ENCODE measurements around the gene UBA6.
A peak's percentile ranks its signal among the peaks of the same experiment; 100 is the strongest.
"Not testable (repeated sequence)": the region's sequence is repeated elsewhere in the genome, so short reads cannot be mapped to it uniquely, and the experiment has no call there.

Gene UBA6

DNA sequence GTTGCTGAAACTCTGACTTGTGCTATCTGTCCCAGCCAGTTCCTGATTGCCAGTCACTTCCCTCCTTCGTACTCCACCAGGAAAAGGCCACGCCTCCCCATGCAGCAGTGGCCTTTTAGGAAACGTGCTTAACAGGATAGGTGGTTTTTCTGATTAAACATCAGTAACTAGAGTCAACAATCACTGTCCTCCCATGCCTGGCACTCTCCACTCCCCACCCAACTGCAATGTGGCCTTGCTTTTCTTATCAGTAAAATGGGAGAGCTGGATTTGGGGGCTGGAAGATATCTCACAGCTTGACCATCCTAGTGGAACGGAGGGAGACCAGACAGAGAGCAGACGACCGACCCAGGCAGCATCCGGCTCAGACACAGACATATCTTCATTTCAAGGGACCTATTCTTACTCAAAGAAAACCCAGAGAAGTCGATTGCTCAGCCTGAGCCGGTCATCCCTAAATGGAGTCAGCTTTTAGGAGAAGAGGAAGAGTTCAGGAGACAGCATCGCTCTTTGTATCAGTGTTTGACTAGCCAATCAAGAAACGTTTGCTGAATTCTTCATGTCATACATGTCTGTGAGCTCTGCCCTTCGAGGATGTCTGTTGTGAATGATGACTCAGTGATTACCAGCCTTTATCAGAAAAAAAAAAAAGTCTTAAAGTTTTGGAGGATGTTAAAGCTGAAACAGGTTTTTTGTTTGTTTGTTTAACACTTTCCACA, 12.7 kb upstream of the UBA6 start:
- DNase-seq: no peak

- DNase-seq: no peak
These were observed 11.9 kb upstream of the UBA6 start for GRCh38 chr4:67712650-67713528.

DNA sequence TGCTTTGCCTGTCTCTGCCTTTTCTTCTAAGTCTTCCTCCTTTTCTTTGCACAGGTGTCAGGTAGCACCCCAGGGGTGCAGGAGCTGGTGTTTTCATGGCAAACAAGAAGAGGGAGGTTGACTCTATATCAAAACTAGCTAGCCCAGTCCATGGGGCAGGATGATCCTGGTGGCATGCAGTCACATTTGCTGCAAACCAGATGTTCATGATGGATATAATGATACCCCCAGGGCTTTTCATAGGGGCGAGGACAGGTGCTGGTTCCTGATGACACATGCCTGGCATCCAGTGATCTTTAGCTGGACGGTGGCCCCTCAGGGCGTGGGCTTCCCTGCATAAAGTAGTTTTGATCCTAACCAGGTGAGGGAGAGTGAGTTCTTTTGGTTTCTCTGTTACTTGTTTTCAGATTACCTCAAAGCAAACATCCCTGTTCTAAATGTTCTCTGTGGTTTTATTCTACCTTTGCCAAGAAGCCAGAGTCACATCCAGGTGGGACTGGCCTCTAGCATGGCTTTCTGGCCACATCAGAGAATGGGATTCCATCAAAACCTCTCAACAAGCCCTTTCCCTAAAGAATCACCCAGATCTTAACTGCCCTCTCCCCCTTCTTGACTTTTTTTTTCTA, 11.2 kb upstream of the UBA6 start:
- no peak for DNase-seq

DNA sequence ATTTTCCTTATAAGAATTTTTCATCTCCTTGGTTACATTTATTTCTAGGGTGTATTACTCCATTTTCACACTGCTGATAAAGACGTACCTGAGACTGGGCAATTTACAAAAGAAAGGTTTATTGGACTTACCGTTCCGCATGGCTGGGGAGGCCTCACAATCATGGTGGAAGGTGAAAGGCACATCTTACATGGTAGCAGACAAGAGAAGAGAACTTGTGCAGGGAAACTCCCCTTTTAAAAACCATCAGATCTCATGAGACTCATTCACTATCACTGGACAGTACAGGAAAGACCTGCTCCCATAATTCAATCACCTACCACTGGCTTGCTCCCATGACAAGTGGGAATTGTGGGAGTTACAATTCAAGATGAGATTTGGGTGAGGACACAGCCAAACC, 5.7 kb upstream of the UBA6 start:
- DNase-seq: not testable (repeated sequence)

DNA sequence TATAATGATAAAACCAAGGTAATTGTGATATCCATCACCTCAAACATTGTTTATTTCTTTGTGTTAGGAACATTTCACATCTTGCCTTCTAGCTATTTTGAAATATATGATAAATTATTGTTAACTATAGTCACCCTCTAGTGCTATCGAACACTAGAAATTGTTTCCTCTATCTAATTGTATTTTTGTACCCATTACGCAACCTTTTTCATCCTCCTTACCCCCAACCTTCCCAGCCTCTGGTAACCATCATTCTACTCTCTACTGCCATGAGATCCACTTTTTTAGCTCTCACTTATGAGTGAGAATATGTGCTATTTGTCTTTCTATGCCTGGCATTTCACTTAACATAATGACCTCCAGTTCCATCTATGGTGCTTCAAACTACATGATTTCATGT, 3.9 kb upstream of the UBA6 start:
- DNase-seq: no peak

DNA sequence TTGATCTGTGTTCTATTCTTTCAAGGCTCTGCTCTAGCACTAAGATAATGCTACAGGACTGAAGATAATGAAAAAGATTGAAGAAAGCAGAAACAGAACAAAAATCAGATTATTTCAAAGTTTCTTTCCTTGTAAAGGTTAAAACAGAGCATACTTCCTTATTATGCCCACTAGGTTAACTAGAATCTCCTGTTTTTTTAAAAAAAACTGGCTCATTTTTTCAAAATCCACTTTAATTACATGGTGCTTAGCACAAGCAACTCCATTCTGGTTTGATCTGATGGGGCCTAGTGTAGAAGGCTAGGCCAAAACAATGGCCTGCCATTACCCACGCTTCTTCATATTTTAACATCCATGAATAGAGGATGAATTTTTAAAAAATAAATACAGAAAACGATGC, 1.2 kb upstream of the UBA6 start:
- DNase-seq: no peak

GRCh38 chr4:67701517-67701850, 529 bp upstream of the UBA6 start:
- no peak for DNase-seq

DNA sequence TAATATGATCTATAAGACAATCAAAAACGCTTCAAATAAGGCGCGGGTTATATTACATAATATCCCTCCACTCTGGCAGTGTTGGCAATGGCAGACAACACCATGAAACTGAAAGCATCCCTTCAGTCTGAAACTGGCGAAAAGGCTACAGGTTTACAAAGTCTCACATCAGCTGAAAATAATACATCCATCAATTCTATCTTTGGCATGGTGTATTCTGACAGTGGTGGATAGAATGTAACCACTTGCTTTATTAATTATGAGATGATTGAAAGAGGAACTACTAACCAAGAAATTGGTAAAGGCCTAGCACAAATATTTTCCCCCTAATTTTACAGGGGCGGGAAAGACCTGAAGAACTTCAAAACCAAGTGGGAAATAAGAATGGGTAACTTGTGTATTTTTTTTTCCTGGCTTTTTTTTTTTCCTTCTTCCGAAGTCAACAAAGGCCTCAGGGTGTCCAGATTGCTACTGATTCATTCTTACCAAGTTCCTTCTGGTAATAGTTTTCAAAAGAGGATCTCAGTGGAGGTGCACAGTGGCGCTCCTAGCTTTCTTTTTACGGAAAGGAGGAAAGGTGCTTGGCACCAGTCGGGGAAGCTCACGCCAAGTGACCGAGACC, 728 bp downstream of the UBA6 start:
- peak; percentile 45 for DNase-seq

DNA sequence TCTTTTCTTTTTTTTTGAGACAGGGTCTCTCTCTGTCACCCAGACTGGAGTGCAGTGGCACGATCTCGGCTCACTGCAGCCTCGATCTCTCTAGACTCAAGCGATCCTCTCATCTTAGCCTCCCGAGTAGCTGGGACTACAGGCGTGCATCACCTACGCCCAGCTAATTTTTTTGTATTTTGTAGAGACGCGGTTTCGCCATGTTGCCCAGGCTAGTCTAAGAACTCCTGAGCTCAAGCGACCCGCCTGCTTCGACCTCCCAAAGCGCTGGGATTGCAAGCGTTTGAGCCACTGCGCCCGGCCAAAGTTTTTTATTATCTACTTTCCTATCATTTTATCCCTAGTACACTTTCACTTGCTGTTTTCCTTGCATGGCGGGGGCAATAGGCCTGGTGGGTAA, 1.4 kb downstream of the UBA6 start:
- DNase-seq: no peak

- no peak for DNase-seq
These were observed 2.9 kb downstream of the UBA6 start for GRCh38 chr4:67697860-67698687.

DNA sequence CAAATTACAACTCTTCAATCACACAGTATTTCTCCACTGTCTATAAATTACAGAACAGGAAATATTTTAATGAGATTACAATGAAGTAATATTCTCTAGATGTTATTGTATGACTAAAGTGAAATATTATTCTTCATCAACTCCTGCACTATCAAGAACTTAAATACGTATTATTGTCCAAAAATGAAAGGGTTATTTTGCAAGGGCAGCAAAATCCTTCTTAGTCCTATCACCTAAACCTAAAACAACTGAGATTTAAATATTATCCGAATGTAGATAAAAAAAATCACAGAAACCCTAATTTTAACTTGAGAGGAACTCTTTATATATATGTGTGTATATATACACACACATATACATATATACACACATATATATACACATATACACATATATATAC, 4.9 kb downstream of the UBA6 start:
- DNase-seq: no peak

DNA sequence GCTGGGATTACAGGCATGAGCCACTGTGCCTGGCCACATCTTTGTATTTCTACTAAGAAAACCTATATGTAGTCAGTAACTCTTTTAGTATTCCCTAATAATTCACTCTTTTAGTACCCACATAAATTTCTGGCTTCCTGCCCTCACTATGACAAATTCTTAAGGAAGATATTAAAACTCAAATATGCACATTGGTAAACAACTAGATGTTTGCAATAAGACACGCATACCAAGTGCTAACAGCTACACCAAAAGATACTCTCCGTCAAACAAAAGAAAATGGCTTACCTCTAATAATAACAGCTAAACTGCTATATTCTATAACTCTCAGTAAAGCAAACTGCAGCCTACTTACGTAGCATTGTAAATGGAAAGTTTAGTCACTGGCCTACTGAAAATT, 6.3 kb downstream of the UBA6 start:
- DNase-seq: no peak

- DNase-seq: no peak
These were observed 9.6 kb downstream of the UBA6 start for GRCh38 chr4:67691328-67691727.

DNA sequence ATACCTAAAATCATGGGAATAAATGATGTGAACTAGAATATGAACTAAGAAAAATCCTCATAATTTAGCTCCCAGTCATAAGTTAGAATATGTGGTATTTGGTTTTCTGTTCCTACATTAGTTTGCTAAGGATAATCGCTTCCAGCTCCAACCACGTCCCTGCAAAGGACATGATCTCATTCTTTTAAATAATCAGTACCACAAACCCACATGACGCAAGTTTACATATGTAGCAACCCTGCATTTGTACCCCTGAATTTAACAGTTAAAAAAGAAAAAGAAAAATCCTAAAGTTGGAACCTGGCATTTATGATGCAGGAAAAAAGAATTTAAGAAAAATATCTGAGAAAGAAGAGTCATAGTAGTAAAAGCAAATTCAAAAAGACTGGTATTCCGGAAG, 13.3 kb downstream of the UBA6 start:
- DNase-seq: no peak

GRCh38 chr4:67685532-67685859, 15.5 kb downstream of the UBA6 start:
- DNase-seq: no peak

- DNase-seq: no peak
These were observed 16.0 kb downstream of the UBA6 start for GRCh38 chr4:67684839-67685531.

DNA sequence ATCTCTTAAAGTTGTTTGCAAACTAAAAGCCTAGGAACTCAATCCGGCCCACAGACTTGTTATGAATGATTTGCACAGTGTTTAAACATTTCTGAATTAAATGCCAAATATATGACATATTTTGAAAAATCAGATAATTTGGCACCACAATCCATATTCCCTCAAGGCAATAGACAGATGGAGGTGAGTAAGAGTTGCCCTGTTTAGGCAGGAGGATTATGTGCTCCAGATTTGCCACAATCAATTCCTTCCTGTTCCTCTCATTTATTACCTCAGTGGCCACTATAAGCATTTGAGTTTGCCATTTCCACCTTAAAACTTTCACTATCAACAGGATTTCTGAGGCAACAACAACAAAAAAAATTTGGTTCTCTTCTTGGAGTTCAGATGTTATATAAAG, 18.7 kb downstream of the UBA6 start:
- no peak for DNase-seq

GRCh38 chr4:67680581-67681222, 20.3 kb downstream of the UBA6 start:
- no peak for DNase-seq

GRCh38 chr4:67678612-67679011, 22.3 kb downstream of the UBA6 start:
- no peak for DNase-seq

DNA sequence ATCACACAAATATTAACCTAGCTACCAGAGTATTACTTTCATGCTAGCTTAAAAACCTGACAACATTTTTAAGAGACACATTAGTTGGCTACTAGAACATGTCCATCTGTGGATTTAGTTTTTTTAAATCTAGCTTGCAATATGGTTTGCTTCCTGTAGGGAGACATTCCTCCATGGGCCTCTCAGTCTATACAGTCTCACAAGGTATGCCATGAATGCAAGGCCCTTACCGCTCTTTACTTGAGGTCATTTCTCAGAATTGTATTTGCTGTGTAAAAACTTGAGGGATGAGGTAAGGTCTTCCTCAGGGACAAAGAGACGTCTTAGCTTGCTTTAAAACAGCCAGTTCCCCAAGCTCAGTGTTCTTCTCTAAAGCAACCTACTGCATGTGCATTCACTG, 26.9 kb downstream of the UBA6 start:
- DNase-seq: no peak

GRCh38 chr4:67668315-67668714, 32.6 kb downstream of the UBA6 start:
- DNase-seq: no peak

- no peak for DNase-seq
These were observed 40.5 kb downstream of the UBA6 start for GRCh38 chr4:67660418-67660817.

Measured in CD4-positive, alpha-beta T cell treated with Interleukin-21 for 1 hour (primary cell).